ENCODE data around the gene VPS26C.

Gene VPS26C

DNA sequence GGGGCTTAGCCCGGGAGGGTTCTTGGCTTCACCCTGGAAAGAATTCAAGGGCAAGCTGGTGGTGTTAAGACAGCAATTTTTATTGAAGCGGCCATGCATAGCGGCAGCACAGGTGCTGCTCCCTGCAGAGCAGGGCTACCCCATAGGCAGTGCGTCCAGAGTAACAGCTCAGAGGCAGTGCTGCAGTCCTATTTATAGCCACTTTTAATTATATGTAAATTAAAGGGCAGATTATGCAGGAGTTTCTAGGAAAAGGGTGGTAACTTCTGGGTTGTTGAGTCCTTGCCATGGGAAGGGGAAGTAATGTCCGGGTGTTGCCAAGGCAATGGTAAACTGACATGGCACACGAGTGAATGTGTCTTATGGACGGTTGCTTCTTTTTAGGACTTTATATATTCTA, 57.0 kb downstream of the VPS26C start:
- H3K36me3 ChIP-seq: no peaks in the 10 kb centered on the region
- H3K4me1 ChIP-seq (ENCODE audit: control insufficient read depth in 1 of 2, insufficient read depth in 1 of 2, low read depth in 1 of 2, low read length in 1 of 2): peaks cover 0 to 12% of the 10 kb centered on the region in 2 experiments
- H3K4me3 ChIP-seq (ENCODE audit: low read depth in 1 of 2, low read length in 1 of 2): no peak overlapping the region

DNA sequence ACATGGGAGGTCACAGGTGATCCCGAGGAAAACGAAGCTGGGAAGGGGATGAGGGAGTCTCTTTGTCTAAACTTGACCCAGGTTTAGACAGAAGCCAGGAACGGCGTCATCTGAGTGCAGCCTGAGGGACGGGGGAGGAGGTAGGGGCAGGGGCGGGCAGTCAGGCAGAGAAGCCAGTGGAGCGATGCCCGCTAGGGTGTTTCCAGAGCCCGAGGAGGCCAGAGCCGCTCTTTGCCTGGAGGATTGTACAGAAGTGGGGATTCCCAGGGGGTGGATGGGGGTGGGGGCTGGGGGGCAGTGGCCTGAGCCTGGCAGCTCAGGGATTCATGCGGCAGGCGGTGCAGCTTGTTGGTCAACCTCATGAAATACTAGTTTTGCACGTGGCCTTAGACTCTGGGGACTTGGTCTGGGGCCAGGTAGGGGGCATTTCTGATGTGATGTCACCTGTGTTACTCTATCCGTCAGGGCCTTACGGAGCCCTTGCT, 58.4 kb downstream of the VPS26C start:
- no peak overlapping the region for H3K4me3 ChIP-seq (ENCODE audit: low read depth in 1 of 2, low read length in 1 of 2)
- peaks cover 0 to 12% of the 10 kb centered on the region in 2 experiments for H3K4me1 ChIP-seq (ENCODE audit: control insufficient read depth in 1 of 2, insufficient read depth in 1 of 2, low read depth in 1 of 2, low read length in 1 of 2)
- no peaks in the 10 kb centered on the region for H3K9me3 ChIP-seq
- no peak overlapping the region for H3K27ac ChIP-seq
- H3K36me3 ChIP-seq: no peaks in the 10 kb centered on the region
- H3K27me3 ChIP-seq: no peaks in the 10 kb centered on the region
- TF ChIP-seq, protein P1, sequence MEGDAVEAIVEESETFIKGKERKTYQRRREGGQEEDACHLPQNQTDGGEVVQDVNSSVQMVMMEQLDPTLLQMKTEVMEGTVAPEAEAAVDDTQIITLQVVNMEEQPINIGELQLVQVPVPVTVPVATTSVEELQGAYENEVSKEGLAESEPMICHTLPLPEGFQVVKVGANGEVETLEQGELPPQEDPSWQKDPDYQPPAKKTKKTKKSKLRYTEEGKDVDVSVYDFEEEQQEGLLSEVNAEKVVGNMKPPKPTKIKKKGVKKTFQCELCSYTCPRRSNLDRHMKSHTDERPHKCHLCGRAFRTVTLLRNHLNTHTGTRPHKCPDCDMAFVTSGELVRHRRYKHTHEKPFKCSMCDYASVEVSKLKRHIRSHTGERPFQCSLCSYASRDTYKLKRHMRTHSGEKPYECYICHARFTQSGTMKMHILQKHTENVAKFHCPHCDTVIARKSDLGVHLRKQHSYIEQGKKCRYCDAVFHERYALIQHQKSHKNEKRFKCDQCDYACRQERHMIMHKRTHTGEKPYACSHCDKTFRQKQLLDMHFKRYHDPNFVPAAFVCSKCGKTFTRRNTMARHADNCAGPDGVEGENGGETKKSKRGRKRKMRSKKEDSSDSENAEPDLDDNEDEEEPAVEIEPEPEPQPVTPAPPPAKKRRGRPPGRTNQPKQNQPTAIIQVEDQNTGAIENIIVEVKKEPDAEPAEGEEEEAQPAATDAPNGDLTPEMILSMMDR (IDR thresholded peaks at IDR 0.05): no peak

More for the DNA sequence above, 57.0 kb downstream of the VPS26C start:
- H3K27me3 ChIP-seq: no peaks in the 10 kb centered on the region
- H3K27ac ChIP-seq: no peak overlapping the region
- TF ChIP-seq, protein P1 (IDR thresholded peaks at IDR 0.05): no peak
- H3K9me3 ChIP-seq: no peaks in the 10 kb centered on the region

DNA sequence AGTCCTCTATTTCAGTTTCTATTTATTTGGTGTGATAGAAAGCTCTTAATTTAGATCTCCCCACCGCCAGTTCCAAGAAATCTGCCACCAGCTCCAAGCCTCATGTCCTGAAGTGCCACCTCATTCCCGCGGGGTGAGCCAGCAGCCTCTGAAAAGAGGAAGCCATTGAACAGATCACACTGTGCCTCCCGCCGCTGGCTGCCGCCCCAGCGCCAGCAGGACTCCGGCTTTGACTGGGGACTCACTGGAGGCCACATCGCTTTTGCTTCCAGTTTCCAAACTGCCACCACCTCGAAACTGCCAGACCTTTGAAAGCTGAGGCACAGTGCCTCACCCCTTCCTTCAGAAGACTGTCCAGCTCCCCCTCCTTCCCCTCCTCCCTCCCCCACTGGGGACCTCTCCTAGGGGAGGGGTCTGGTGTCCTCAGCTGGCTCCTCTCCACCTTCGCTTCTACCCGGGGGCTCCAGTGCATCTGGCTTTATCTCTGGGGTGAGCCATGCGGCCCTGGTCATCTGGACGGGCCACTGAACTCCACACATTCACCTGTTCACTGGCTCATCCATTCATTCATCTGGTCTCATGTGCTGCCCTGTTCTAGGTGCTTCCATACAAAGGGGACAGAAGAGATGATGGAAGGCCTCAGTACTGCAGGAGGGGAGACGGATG, 58.9 kb downstream of the VPS26C start:
- Histone ChIP-seq H3K4me1 (ENCODE audit: control insufficient read depth in 1 of 2, insufficient read depth in 1 of 2, low read depth in 1 of 2, low read length in 1 of 2) (peaks cover 0 to 12% of the 10 kb centered on the region in 2 experiments), H3K9me3 (no peaks in the 10 kb centered on the region), H3K27me3 (no peaks in the 10 kb centered on the region), H3K27ac (no peak overlapping the region), H3K36me3 (no peaks in the 10 kb centered on the region), H3K4me3 (ENCODE audit: low read depth in 1 of 2, low read length in 1 of 2) (no peak overlapping the region)
- TF ChIP-seq, protein P1 (IDR thresholded peaks at IDR 0.05): no peak

DNA sequence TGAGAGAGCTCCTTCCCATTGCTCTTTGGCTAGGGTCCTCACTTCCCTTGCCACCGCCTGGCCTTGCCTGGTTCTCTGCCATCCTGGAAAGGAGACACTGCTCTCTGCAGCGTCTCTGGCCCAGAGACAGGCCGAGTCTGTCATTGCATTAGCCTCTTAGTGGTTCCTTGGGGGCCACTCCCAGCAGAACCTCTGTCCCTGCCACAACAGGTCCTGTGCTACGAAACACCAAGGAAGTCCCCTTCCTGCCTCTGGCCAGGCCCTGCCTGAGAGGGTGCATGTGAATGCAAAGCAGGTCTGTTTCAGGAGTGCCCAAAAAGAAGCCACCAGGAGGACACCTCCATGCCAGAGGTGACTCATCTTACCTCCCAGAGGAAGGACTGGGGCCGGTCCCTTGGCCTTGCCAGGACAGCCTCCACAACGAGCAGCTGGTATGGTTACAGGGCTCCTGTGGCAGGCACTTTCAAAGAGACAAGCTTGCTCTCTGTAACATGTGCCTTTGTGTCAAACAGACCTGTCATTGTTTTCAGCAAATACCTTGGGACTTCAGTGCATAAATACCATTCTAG, 59.6 kb downstream of the VPS26C start:
- TF ChIP-seq, protein P1 (IDR thresholded peaks at IDR 0.05): no peak
- Histone ChIP-seq H3K27me3 (no peaks in the 10 kb centered on the region), H3K4me1 (ENCODE audit: control insufficient read depth in 1 of 2, insufficient read depth in 1 of 2, low read depth in 1 of 2, low read length in 1 of 2) (peaks cover 0 to 12% of the 10 kb centered on the region in 2 experiments), H3K9me3 (no peaks in the 10 kb centered on the region), H3K4me3 (ENCODE audit: low read depth in 1 of 2, low read length in 1 of 2) (no peak overlapping the region), H3K36me3 (no peaks in the 10 kb centered on the region), H3K27ac (no peak overlapping the region)

DNA sequence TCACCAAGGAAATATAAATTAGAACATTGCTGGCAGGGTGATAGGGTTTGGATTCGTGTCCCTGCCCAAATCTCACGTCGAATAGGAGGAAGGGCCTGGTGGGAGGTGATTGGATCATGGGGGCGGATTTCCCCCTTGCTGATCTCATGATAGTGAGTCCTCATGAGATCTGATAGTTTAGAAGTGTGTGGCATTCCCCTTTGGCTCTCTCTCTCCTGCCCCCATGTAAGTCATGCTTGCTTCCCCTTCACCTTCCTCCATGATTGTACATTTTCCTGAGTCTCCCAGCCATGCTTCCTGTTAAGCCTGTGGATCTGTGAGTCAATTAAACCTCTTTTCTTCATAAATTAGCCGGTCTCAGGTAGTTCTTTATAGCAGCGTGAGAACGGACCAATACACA, 60.6 kb downstream of the VPS26C start:
- Histone ChIP-seq H3K27me3 (no peaks in the 10 kb centered on the region), H3K9me3 (no peaks in the 10 kb centered on the region), H3K4me3 (ENCODE audit: low read depth in 1 of 2, low read length in 1 of 2) (no peak overlapping the region), H3K4me1 (ENCODE audit: control insufficient read depth in 1 of 2, insufficient read depth in 1 of 2, low read depth in 1 of 2, low read length in 1 of 2) (peaks cover 0 to 12% of the 10 kb centered on the region in 2 experiments), H3K27ac (no peak overlapping the region), H3K36me3 (peaks cover 6% of the 10 kb centered on the region)
- TF ChIP-seq, protein P1 (IDR thresholded peaks at IDR 0.05): no peak
